Epithelial cell of prostate (primary cell): ENCODE measurements around the gene TNFRSF8.
"Not testable (repeated sequence)": the region's sequence is repeated elsewhere in the genome, so short reads cannot be mapped to it uniquely, and the experiment has no call there.

Experiments used
- DNase-seq: peaks from one replicate; pipeline ENCODE4 v3.0.0-alpha.2; 2011; ENCODE audit warnings: low read depth, low spot score
- H3K27ac ChIP-seq: fragments of 450-650 bp; 2 replicates; pipeline ENCODE4 v1.5.1; 2017; ENCODE audit warnings: mild to moderate bottlenecking

TNFRSF8 gene

GRCh38 chr1:12080773-12081556 is 17.9 kb downstream of the TNFRSF8 start:
- no peak overlapping the region for H3K27ac ChIP-seq
- no peak for DNase-seq

DNA sequence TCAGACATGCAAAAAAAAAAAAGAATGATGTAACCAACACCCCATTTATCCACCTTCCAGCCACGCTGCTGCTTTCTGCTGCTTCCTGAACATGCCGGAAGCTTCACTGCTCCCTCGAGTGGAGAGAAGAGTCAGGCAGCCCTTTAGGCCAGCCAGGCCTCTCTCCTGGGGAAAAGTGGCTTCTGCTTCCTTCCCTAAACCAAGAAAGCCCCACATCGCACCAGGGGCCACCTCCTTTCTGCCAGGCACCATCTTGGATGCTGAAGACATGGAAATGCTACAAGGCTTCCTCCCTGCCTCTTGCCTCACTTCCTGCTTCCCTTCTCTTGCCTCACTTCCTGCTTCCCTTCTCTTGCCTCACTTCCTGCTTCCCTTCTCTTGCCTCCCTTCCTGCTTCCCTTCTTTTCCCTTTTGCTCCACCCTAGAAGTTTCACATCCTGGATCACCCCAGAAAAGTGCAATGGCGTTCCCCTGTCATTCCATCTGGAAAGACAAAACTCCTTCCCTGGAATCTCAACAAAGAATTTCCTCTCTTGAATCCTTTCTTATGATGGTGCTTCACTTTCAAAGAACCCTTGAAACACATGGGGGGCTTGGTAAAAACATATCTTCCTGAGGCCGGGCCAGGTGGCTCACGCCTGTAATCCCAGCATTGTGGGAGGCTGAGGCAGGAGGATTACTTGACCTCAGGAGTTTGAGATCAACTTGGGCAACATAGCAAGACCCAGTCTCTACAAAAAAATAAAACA is 18.7 kb downstream of the TNFRSF8 start:
- H3K27ac ChIP-seq = no peak overlapping the region
- no peak for DNase-seq

GRCh38 chr1:12082988-12083387 is 19.9 kb downstream of the TNFRSF8 start:
- no peak overlapping the region for H3K27ac ChIP-seq
- no peak for DNase-seq

DNA sequence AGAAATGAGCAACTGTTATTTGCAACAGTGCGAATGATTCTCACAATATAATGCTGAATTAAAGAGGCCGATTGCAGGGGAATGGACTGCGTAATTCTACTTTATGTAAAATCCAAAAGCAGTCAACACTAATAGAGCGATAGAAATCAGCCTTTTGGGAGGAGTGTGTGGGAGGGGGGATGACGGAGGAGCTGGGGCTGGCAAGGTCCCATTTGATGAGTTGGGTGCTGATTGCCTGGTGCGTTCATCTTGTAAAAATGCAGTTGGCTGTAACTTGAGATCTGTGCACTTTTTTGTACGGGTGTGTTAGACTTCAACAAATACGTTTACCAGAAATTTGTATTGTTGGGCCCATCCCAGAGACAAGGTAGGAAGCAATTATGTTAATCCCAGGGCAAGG is 20.7 kb downstream of the TNFRSF8 start:
- no peak overlapping the region for H3K27ac ChIP-seq
- no peak for DNase-seq

DNA sequence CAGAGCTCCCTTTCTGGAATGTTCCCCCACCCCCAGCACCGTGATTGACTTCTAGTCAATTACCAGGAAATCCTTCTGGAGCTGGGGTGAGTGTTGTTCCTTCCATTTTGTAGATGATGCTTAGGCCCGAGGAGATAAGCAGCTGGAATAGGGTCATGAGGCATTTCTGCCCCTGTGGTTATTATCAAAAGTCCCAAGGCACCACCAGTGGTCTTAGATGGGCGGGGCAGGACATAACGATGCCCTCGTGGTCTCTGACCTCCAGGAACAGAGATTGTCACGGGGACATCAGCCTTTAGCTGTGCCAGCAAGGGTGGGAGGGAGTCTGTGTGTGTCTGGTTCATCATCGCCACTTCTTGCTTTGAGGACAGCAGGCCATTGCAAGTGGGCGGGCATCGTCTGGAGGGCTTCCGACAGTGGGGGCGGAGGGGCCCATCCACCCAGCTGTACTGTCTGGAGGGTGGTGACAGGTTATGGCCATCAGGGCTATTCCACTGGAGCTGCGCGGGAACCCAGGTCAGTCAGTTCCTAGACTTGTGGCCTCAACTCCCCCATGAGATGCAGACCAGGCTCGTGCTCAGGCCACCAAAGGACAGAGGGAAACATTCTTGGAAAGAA is 22.6 kb downstream of the TNFRSF8 start:
- no peak overlapping the region for H3K27ac ChIP-seq
- DNase-seq = no peak

GRCh38 chr1:12087797-12088314 is 24.8 kb downstream of the TNFRSF8 start:
- no peak for DNase-seq
- H3K27ac ChIP-seq = no peak overlapping the region

DNA sequence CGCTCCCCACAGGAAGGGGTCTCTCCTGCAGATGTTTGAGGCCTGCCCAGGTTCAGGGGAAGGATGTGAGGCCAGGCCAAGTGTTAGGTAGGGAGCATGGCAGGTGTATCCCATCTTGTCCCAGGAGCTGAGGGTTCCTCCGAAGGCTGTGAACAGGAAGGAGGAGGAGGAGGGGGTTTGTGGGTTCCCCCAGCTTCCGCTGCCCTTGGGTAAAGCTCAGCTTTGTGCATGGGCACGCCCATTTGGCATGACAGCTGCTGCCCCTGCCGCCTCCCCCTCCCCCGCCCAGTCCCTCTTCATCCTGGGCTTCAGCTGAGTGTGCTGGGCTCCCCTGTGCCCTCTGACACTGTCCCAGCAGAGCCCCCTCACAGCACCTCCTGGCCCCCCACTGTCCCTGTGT is 25.5 kb downstream of the TNFRSF8 start:
- no peak for DNase-seq
- H3K27ac ChIP-seq = no peak overlapping the region

GRCh38 chr1:12090326-12090725 is 27.2 kb downstream of the TNFRSF8 start:
- no peak for DNase-seq
- no peak overlapping the region for H3K27ac ChIP-seq

- H3K27ac ChIP-seq = no peak overlapping the region
- no peak for DNase-seq
These were observed 28.1 kb downstream of the TNFRSF8 start for GRCh38 chr1:12091191-12091590.

GRCh38 chr1:12094180-12094579 is 31.1 kb downstream of the TNFRSF8 start:
- no peak for DNase-seq
- no peak overlapping the region for H3K27ac ChIP-seq

DNA sequence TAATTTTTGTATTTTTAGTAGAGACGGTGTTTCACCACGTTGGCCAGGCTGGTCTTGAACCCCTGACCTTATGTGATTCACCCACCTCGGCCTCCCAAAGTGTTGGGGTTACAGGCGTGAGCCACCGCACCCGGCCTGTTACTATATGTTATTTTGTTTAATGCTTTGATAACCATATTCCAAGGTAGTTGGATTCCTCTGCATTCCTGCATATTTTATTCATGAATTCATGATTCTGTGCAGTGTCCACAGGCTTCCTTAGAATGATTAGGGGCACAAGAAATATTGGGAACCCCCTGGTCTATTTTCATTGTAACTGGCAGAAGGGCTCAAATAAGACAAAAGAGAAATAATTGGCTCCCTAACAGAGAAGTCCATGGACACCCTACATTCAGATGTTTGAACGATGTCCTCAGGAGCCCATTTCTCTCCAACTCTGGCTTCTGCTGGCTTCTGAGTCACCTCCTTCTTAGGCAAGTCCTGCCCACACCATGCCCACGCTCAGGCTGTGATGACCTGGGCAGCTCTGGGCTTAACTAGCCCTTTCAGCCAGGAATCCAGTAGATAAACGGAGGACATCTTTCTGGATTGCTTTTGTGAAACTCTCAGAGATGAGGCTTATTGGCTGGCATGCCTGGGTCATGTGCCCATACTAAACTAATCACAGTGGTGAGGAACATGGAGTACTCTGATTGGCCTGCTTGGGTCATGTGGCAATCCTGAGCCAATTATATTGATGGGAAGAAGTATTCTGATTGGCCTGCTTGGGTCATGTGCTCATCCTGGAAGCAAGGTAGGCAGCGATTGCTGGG is 32.6 kb downstream of the TNFRSF8 start:
- no peak overlapping the region for H3K27ac ChIP-seq
- DNase-seq = no peak

DNA sequence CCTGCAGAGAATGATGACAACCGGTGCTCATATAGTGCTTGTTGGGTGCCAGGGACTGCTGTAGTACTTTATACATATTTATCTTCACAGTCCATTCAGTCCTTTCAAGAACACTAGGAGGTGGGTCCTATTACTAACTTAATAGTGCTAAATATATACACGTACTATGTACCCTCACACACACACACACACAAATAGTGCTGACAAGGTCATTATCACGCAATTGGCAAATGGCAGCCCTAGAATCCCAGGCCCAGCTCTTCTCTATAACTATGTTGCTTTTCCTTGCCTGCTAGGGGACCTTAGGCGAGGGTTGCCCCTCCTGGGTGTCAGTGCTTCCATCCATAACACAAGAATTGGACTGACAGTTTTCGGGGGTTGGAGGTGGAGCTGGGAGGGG is 33.5 kb downstream of the TNFRSF8 start:
- H3K27ac ChIP-seq = no peak overlapping the region
- no peak for DNase-seq

DNA sequence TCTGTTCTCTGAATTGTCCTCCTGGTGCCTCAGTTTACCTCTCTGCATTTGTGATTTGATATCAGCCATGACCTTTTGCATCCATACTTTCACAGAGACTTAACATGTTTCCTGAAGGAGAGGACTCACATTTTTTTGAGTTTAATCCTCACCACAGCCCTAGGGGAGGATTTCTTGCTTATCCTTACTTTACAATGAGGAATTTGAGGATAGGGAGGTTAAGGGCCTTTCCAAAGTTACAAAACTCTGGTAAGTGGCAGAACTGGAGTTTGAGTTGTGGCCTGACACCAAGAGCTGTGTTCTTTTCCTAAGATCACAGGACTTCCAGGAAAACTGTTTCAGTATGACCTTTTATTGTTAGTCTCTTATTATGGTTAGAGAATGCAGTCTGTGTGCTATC is 34.2 kb downstream of the TNFRSF8 start:
- no peak overlapping the region for H3K27ac ChIP-seq
- DNase-seq = no peak

DNA sequence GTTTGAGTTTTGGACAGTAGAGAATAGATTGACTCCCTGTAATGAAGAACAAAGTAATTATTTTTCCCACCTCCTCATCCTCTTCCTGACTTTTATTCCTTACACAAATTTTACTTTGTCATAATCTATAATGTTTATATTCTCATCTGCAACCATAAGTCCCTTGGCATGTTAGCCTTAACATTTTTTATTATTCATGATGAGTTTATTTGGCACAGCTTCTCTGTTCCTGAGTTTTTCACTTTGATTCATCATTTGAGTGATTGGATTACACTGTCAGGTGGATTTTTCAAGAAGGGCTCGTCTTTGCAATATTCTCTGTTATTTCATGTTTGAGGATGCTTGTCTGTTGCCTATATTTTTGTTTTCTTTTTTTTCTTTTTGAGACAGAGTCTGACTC is 35.7 kb downstream of the TNFRSF8 start:
- DNase-seq = no peak
- no peak overlapping the region for H3K27ac ChIP-seq

DNA sequence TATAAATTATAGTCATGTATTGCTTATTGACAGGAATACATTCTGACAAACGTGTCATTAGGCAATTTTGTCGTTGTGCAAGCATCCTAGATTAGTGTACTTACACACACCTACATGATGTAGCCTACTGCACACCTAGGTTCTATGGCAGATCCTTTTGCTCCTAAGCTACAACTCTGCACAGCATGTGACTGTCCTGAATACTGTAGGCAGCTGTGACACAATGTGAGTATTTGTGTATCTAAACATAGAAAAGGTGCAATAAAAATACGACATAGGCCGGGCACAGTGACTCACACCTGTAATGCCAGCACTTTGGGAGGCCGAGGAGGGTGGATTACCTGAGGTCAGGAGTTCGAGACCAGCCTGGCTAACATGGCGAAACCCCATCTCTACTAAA is 36.5 kb downstream of the TNFRSF8 start:
- no peak for DNase-seq
- H3K27ac ChIP-seq = no peak overlapping the region

GRCh38 chr1:12100071-12100470 is 37.0 kb downstream of the TNFRSF8 start:
- DNase-seq = no peak
- no peak overlapping the region for H3K27ac ChIP-seq

GRCh38 chr1:12101120-12101519 is 38.0 kb downstream of the TNFRSF8 start:
- not testable (repeated sequence) for H3K27ac ChIP-seq, DNase-seq

DNA sequence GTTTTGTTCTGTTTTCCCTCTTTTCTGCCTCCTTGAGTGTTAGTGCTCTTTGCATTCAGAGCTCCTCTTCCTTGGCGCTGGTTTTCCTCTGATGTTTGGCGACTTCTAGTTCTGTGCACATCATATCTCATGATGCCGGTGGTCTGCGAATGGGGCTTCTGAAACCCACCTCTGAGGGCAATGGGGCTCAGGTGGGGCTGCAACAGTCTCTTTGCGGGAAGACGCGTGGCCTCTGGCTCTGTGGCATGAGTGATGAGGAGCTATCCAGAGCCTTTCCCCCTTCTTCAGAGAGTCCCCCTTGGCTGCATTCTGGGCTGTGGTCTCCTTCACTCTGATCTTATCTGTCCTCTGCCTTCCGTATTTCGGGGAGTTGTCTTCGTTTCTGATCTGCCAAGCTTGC is 39.0 kb downstream of the TNFRSF8 start:
- H3K27ac ChIP-seq = no peak overlapping the region
- DNase-seq = no peak

DNA sequence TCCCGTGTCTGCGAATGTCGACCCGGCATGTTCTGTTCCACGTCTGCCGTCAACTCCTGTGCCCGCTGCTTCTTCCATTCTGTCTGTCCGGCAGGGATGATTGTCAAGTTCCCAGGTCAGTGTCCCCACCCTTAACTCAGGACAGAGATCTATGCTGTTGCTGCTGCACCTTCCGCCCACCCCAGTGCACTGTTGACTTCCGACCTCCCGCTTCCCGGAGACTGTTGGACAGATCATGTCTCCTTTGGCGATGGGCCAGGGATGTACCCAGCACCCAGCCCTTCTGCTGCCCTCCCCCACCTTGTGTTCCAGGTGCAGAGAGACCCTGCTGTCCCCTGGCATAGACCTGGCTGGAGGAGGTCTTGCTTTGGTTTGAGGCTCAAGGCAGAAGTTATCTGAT is 41.3 kb downstream of the TNFRSF8 start:
- no peak for DNase-seq
- H3K27ac ChIP-seq = no peak overlapping the region

DNA sequence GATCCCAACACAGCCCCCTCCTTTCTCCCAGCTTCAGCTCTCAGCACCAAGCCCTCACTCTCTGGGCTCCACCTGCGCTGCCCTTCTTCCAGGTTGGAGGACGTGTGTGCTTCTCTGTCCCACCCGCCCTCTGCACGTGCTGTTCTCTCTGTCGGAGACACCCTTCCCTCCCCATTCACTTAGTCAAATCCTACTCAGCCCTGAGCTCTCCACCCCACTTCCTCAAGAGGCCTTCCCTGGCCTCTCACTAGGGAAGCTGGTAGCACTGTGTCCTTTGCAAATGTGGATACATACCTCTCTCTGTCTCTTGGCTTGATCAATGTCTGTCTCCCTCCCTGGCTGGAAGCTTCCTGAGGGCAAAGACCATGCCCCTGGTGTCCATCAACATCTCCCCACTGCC is 43.0 kb downstream of the TNFRSF8 start:
- DNase-seq = no peak
- H3K27ac ChIP-seq = no peak overlapping the region
